ENCODE data around the gene C1orf116.
A peak's percentile ranks its signal among the peaks of the same experiment; 100 is the strongest.

Gene C1orf116

GRCh38 chr1:207032528-207033017, at the start of gene C1orf116:
Gene C1orf116, minus strand, starts transcription at chr1:207032756. Its CDS starts 5,158 bp downstream, at chr1:207027598.
- DNase-seq (ENCODE audit: low read depth in 2 of 2): no peak

DNA sequence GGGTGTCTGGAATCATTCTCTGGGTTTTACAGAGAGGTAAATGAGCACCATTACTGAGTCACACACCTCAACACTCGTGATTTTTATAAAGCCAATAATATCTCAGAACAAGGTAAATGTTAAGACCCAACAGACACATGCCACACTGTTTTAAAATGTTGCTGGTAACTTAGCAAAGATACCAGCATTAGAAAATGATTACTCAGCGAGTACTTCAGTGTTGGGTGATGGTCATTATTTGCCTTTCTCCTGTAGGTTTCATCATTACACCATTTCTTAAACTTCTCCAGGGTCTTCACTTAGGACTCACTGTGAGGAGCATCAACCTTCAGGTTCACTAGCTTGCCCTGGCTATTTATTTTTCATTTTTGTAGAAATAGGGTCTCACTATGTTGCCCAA, 49.2 kb upstream of the C1orf116 start:
- no peak for DNase-seq (ENCODE audit: low read depth in 2 of 2)

DNA sequence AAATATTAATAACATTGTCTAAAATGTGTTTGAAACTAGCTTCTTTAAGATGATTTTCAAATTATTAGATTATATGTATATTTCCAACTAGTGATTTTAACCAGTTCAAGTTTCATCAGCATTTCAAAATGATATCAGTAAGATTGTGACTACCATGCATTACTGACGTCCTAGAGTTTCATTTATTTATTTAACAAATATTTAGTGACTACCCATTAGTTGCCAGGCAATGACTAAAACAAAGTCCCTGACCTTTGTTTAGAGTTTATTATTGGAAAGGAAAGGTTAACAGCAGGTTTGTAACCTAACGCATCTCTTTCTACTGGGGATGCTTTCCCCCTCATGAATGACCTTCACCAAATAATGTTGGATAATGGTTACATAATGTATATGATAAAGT, 48.5 kb upstream of the C1orf116 start:
- DNase-seq (ENCODE audit: low read depth in 2 of 2): no peak

GRCh38 chr1:207079706-207080241, 47.2 kb upstream of the C1orf116 start:
- no peak for DNase-seq (ENCODE audit: low read depth in 2 of 2)

GRCh38 chr1:207078578-207079132, 46.1 kb upstream of the C1orf116 start:
- DNase-seq (ENCODE audit: low read depth in 2 of 2): no peak

DNA sequence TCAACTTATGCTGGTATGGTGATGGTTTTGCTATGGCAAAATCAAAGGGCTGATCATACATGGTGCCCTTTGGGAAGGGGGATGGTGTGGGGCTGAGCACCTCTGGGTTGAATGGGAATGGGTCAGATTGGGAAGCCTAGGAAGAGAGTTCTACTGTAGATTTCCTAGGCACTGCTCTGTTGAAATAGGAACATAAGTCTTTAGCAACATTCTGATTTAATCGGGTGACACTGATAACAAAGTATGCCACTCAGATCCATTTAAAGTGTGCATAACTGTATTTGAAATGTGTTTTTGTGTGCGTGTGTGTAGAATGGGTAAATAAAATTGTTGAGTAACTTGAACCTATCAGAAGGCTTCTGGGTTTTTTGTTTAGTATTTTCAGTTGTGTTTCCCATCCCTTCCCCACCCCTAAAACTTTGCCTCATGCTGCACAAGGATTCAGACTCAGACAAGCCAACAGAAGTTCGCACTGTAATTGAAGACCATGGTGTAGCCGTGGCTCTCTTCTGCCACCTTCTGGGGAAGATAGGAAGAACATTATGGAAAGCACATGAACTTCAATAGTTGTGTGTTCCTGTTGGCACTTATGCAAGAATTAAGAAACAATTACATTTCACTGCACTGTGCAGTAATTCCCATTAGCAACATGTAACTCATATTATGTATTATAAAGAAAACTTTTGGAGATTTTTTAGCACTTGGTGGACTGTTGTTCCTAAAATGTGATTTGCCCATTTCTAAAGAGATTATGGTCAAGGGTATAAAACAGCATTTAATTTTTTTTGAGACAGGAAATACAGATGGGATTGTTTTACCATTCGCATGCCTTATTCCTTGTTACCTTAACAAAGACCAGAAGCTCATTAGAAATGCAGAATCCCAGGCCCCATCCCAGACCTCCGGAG, 45.2 kb upstream of the C1orf116 start:
- peak; percentile 34 to 39 for DNase-seq (ENCODE audit: low read depth in 2 of 2)

DNA sequence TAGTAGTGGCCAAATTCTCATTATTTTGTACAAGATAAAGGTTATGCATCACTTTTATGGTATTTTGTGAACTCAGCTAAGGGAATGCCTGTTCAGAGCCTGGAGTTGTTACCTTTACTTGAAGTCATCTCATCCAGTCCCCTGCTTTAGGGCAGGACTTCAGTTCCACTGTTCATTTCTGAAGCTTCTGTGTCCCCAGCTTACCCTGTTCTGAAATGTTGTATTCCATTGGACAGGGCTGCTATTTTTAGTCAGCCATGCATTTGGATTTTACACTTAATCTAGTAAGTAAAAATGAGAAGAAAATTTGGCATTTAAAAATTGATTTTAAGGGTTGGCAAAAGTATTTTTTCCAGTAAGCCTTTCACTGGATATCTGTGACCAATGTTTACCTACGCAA, 44.5 kb upstream of the C1orf116 start:
- DNase-seq (ENCODE audit: low read depth in 2 of 2): no peak

- DNase-seq (ENCODE audit: low read depth in 2 of 2): no peak
Observed at GRCh38 chr1:207076181-207076955, 43.8 kb upstream of the C1orf116 start.

GRCh38 chr1:207073906-207074820, 41.6 kb upstream of the C1orf116 start:
- DNase-seq (ENCODE audit: low read depth in 2 of 2): no peak

- DNase-seq (ENCODE audit: low read depth in 2 of 2): no peak
Observed at GRCh38 chr1:207072233-207072632, 39.7 kb upstream of the C1orf116 start.

GRCh38 chr1:207071426-207071825, 38.9 kb upstream of the C1orf116 start:
- no peak for DNase-seq (ENCODE audit: low read depth in 2 of 2)

DNA sequence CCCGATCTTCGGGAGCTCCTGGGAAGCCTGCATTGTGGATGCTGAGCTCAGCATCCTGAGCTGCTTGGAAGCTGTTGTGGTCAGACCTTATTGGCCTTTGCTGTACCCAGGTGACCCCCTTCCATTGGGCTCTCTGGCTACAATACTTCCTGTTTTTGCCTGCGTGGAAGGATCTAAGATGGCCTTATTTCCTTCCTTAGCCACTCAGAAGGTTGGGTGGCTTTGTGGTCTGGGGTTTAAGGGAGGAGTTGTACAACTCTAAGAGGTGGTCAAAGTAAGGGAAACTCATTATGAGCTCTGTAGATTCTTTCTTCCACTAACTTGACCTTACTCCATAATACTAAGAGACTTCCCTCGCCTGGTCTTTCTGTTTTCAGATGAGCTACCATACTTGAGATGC, 38.3 kb upstream of the C1orf116 start:
- no peak for DNase-seq (ENCODE audit: low read depth in 2 of 2)

GRCh38 chr1:207069858-207070506, 37.4 kb upstream of the C1orf116 start:
- no peak for DNase-seq (ENCODE audit: low read depth in 2 of 2)

- DNase-seq (ENCODE audit: low read depth in 2 of 2): no peak
Observed at GRCh38 chr1:207069061-207069460, 36.5 kb upstream of the C1orf116 start.

DNA sequence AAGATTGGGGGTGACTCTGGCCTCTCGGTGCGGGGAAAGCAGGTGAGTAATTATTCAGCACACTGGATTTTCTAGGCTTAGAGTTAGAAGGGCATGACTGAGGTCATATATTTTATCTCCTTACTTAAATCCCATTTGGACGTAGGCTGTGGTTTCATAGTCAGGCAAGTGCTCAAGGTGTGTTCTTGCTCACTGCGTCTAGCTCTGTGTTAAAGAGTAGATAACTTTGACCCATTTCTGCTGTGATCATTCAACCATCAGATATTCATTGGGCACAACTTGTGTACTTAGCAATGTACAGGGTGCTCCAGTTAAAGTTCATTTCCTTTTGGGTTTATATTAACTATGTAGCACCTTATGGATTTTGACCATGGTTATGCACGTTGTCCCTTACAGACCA, 35.1 kb upstream of the C1orf116 start:
- DNase-seq (ENCODE audit: low read depth in 2 of 2): no peak

- DNase-seq (ENCODE audit: low read depth in 2 of 2): no peak
Observed at GRCh38 chr1:207067185-207067584, 34.6 kb upstream of the C1orf116 start.

- no peak for DNase-seq (ENCODE audit: low read depth in 2 of 2)
Observed at GRCh38 chr1:207064561-207064960, 32.0 kb upstream of the C1orf116 start.

DNA sequence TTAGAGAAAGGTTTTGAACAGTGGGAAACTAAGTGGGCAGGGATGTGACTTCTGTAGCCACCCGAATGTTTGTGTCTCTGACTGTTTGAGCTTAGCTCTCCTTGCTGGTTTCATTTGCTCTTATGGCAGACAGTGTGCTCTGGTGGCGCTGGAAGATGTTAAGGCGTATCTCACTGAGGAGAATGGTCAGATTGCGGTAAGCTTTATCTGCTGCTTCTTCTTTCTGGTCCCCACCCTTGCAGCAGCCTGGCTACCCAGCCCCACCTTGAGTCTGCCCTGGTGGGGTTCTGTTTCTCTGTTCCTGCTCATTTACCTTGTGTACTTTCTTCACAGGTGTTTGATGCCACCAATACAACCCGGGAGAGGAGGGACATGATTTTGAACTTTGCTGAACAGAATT, 30.5 kb upstream of the C1orf116 start:
- DNase-seq (ENCODE audit: low read depth in 2 of 2): no peak

DNA sequence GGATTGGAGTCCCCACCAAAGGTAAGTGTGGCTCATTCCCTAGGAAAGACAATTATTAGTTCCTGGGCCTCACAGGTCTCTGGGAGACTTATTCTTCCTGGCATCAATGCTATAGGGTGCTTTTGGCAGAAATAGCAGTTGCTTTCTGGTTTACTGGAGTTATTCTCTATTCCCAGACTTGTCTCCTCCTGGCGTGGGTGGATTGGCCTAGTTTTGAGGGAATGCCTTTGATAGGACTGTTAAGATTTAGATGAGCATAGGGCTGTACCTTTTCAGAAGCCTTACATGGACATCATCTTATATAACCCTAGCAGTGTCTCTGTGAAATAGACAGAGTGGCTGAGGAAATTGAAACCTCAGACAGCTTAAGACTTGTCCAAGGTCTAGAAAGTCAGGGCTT, 29.5 kb upstream of the C1orf116 start:
- DNase-seq (ENCODE audit: low read depth in 2 of 2): no peak

DNA sequence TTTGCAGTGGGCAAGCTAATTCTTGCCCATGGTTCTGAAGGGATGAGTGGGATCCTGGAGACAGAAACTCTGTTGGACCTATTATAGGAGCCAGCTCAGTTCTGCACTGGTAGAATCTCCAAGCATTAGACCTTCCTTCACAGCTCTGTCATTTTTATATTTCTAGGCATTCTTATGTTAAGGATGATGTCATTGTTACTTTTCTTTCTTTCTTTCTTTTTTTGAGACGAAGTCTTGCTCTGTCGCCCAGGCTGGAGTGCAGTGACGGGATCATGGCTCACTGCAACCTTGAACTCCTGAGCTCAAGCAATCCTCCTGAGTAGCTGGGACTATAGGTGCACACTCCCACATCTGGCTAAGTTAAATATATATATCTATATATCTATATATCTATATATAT, 28.0 kb upstream of the C1orf116 start:
- no peak for DNase-seq (ENCODE audit: low read depth in 2 of 2)

DNA sequence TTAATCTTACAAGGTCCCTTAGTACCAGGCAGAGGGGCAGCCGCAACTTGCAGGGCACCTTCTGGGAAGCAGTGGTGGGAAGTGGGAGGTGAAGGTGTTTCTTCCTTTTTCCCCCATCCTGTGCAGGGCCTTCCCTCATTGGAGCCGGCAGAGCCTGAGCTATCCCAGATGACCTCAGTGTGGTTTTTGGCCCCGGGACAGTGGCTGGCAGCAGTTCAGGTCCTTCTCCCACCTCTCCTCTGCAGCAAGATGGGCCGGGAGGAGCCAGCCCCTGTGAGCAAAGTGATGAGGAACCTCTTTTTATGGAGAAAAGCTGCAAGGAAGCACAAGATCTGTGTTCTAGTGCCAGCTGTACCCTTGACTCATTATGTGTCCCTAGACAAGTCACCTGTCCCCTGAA, 27.3 kb upstream of the C1orf116 start:
- no peak for DNase-seq (ENCODE audit: low read depth in 2 of 2)
